Measurements from ENCODE around the gene CCL17. TPM values are rescaled to one million over a fixed set of nuclear protein-coding genes. Genes with fewer than 3 reads are reported as not detected.

Gene CCL17
- total RNA-seq, 1 experiment from 2014 or later: not detected

GRCh38 chr16:57364143-57364542 is 40.4 kb upstream of the CCL17 start:
- Mint-ChIP-seq H3K4me3 (ENCODE audit: low read depth, unreplicated experiment) (no peak overlapping the region), H3K27ac (ENCODE audit: unreplicated experiment) (no peak overlapping the region), H3K36me3 (ENCODE audit: insufficient read depth, unreplicated experiment) (peaks cover 8% of the 10 kb centered on the region), H3K27me3 (ENCODE audit: unreplicated experiment) (no peaks in the 10 kb centered on the region), H3K9me3 (ENCODE audit: low read depth, unreplicated experiment) (no peaks in the 10 kb centered on the region), H3K4me1 (ENCODE audit: low read depth, unreplicated experiment) (peaks cover 49% of the 10 kb centered on the region)
- DNase-seq: no peak
- CTCF ChIA-PET: interaction anchor here (0.6 to 1.1 kb wide), 4 partner anchors 8 to 75 kb away, joined by 3 to 4 read pairs (median 3); partner anchors contain the start of gene CX3CL1
- TF ChIP-seq, protein P1, sequence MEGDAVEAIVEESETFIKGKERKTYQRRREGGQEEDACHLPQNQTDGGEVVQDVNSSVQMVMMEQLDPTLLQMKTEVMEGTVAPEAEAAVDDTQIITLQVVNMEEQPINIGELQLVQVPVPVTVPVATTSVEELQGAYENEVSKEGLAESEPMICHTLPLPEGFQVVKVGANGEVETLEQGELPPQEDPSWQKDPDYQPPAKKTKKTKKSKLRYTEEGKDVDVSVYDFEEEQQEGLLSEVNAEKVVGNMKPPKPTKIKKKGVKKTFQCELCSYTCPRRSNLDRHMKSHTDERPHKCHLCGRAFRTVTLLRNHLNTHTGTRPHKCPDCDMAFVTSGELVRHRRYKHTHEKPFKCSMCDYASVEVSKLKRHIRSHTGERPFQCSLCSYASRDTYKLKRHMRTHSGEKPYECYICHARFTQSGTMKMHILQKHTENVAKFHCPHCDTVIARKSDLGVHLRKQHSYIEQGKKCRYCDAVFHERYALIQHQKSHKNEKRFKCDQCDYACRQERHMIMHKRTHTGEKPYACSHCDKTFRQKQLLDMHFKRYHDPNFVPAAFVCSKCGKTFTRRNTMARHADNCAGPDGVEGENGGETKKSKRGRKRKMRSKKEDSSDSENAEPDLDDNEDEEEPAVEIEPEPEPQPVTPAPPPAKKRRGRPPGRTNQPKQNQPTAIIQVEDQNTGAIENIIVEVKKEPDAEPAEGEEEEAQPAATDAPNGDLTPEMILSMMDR (IDR thresholded peaks at IDR 0.05; ENCODE audit: unreplicated experiment): no peak
- no TSS peak for BruUV-seq (replicated peaks)
- intact Hi-C loops (cut with micrococcal nuclease; ENCODE audit: unreplicated experiment): no loop called here

DNA sequence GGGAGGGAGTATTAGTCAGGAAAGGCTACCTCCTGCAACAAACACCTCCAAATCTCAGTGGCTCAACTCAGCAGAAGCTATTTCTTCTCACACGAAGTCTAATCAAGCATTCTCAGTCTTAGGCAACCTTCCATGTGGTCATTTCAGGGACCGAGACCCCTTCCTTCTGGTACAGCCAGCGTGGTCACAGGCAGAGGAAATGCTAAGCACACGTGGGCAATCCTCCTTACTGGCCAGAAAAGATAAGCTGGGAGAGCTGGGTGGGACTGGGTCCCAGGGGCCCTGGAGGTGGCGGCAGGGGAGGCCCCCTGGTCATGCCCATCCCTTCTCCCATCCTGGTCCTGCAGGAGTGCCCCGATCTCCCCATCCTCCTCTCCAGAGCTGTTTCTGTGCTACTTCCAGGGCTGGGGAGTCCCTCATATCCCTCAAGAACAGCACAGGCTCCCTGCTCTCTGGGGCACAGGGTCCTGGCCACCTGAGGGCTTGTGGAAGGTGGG is 38.0 kb upstream of the CCL17 start:
- intact Hi-C loops (cut with micrococcal nuclease; ENCODE audit: unreplicated experiment): loop anchor here (2.0 kb wide), 1 partner anchor 62 kb away; no protein-coding TSS in a partner anchor
- peak overlapping the region; percentile 68 for H3K27ac Mint-ChIP-seq (ENCODE audit: unreplicated experiment)
- H3K9me3 Mint-ChIP-seq (ENCODE audit: low read depth, unreplicated experiment): no peaks in the 10 kb centered on the region
- DNase-seq: no peak
- H3K36me3 Mint-ChIP-seq (ENCODE audit: insufficient read depth, unreplicated experiment): peaks cover 8% of the 10 kb centered on the region
- no peaks in the 10 kb centered on the region for H3K27me3 Mint-ChIP-seq (ENCODE audit: unreplicated experiment)
- BruUV-seq (replicated peaks): no TSS peak
- peaks cover 35% of the 10 kb centered on the region for H3K4me1 Mint-ChIP-seq (ENCODE audit: low read depth, unreplicated experiment)
- peak overlapping the region; percentile 3 for H3K4me3 Mint-ChIP-seq (ENCODE audit: low read depth, unreplicated experiment)
- TF ChIP-seq, protein P1 (IDR thresholded peaks at IDR 0.05; ENCODE audit: unreplicated experiment): no peak
- CTCF ChIA-PET: interaction anchor here (1.3 kb wide), 1 partner anchor 11 kb away, joined by 3 read pairs; no protein-coding TSS in a partner anchor

DNA sequence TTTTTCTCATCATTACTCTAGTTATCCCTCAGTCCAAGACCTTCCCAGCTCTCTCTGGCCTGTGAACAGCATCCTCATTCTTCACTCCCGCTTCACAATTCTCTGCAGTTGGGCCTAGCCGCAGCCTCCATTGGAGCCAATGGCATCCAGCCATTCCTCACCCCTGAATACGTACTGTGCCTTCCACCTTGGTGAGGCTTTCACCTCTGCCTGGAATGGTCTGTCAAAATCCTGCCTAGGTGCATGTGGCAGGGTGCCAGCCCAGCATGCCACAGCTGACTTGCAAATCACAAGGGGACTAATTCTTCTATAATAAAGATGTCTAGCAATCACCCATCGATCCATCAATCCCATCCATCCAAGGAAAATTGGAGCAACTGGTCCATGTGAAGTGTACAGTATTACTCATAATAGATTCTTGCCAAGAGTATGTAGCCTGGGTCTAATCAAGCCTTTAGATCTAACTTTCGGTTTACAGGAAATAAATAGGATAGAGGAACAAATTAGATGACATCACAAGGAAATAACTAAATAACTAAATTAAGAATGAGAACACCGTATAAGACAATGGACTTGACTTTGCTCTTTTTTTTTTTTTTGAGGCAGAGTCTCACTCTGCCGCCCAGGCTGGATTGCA is 37.3 kb upstream of the CCL17 start:
- H3K27ac Mint-ChIP-seq (ENCODE audit: unreplicated experiment): peak overlapping the region; percentile 68
- peaks cover 8% of the 10 kb centered on the region for H3K36me3 Mint-ChIP-seq (ENCODE audit: insufficient read depth, unreplicated experiment)
- no peaks in the 10 kb centered on the region for H3K27me3 Mint-ChIP-seq (ENCODE audit: unreplicated experiment)
- TF ChIP-seq, protein P1 (IDR thresholded peaks at IDR 0.05; ENCODE audit: unreplicated experiment): no peak
- H3K4me1 Mint-ChIP-seq (ENCODE audit: low read depth, unreplicated experiment): peaks cover 33% of the 10 kb centered on the region
- DNase-seq: peak; percentile 60
- CTCF ChIA-PET: interaction anchor here (0.6 kb wide), 2 partner anchors 38 to 511 kb away, joined by 3 to 6 read pairs; no protein-coding TSS in a partner anchor
- no peaks in the 10 kb centered on the region for H3K9me3 Mint-ChIP-seq (ENCODE audit: low read depth, unreplicated experiment)
- intact Hi-C loops (cut with micrococcal nuclease; ENCODE audit: unreplicated experiment): loop anchor here (2.0 kb wide), 1 partner anchor 62 kb away; no protein-coding TSS in a partner anchor
- BruUV-seq (replicated peaks): no TSS peak
- H3K4me3 Mint-ChIP-seq (ENCODE audit: low read depth, unreplicated experiment): peak overlapping the region; percentile 3

GRCh38 chr16:57371494-57372371 is 32.8 kb upstream of the CCL17 start:
- TF ChIP-seq, protein P1 (IDR thresholded peaks at IDR 0.05; ENCODE audit: unreplicated experiment): no peak
- intact Hi-C loops (cut with micrococcal nuclease; ENCODE audit: unreplicated experiment): no loop called here
- no peaks in the 10 kb centered on the region for H3K9me3 Mint-ChIP-seq (ENCODE audit: low read depth, unreplicated experiment)
- DNase-seq: no peak
- CTCF ChIA-PET: interaction anchor here (1.0 to 1.5 kb wide), 5 partner anchors 8 to 72 kb away, joined by 3 to 10 read pairs (median 5); no protein-coding TSS in a partner anchor
- H3K36me3 Mint-ChIP-seq (ENCODE audit: insufficient read depth, unreplicated experiment): peaks cover 5% of the 10 kb centered on the region
- peak overlapping the region; percentile 69 for H3K27ac Mint-ChIP-seq (ENCODE audit: unreplicated experiment)
- H3K27me3 Mint-ChIP-seq (ENCODE audit: unreplicated experiment): no peaks in the 10 kb centered on the region
- H3K4me1 Mint-ChIP-seq (ENCODE audit: low read depth, unreplicated experiment): peaks cover 52% of the 10 kb centered on the region
- peak overlapping the region; percentile 63 for H3K4me3 Mint-ChIP-seq (ENCODE audit: low read depth, unreplicated experiment)
- BruUV-seq (replicated peaks): no TSS peak
